Esophagus squamous epithelium (tissue), 5 donors: ENCODE results near the gene CFAP47. TPM values are rescaled to one million over a fixed set of nuclear protein-coding genes. Genes with fewer than 3 reads are reported as not detected.
"Not testable (repeated sequence)": the region's sequence is repeated elsewhere in the genome, so short reads cannot be mapped to it uniquely, and the experiment has no call there.

ENCODE experiments used
- DNase-seq: peaks from one replicate; lab custom pipeline; 2025; lab: John Stamatoyannopoulos, UW
- H3K27ac ChIP-seq, 4 donors: fragments of 200-600 bp; sonication (generic); one replicate each; pipeline ENCODE4 v1.5.1; 2016 to 2019; ENCODE audit warnings: mild to moderate bottlenecking in 1 of 4
- H3K27me3 ChIP-seq, 4 donors: fragments of 200-600 bp; sonication (generic); 1 replicate in 3 of 4; 2 replicates in 1 of 4; pipeline versions ENCODE4 v1.5.1 to v1.6.0; 2017 to 2021; ENCODE audit warnings: antibody characterized with exemption in 1 of 4
- H3K36me3 ChIP-seq, 3 donors: fragments of 200-600 bp; sonication (generic); one replicate each; pipeline ENCODE4 v1.5.1; 2016 to 2019
- H3K4me1 ChIP-seq, 3 donors: fragments of 200-600 bp; sonication (generic); one replicate each; pipeline ENCODE4 v1.5.1; 2017 to 2019
- H3K4me3 ChIP-seq, 4 donors: fragments of 200-600 bp; sonication (generic); 1 replicate in 3 of 4; 2 replicates in 1 of 4; pipeline ENCODE4 v1.5.1; 2016 to 2019; ENCODE audit warnings: mild to moderate bottlenecking in 2 of 4, moderate library complexity in 1 of 4
- H3K9me3 ChIP-seq, 3 donors: fragments of 200-600 bp; sonication (generic); one replicate each; pipeline ENCODE4 v1.5.1; 2016 to 2019
- CTCF ChIP-seq, 6 experiments: fragments of 450-650 bp in 4 of 6; fragments of 200-600 bp in 2 of 6; sonication (generic) in 2 of 6; IDR thresholded peaks; one replicate each; pipeline ENCODE4 v1.5.1; 2016 to 2019; ENCODE audit warnings: antibody characterized with exemption in 6 of 6, mild to moderate bottlenecking in 4 of 6, moderate library complexity in 4 of 6
- POLR2A ChIP-seq, 4 donors: fragments of 450-650 bp; IDR thresholded peaks; one replicate each; pipeline ENCODE4 v1.6.1; 2017; ENCODE audit warnings: antibody characterized with exemption in 4 of 4, mild to moderate bottlenecking in 4 of 4, moderate library complexity in 3 of 4
- WGBS, 2 donors: methylation state at CpG; one replicate each; pipeline ENCODE4 v1.1.5; 2018; 5-methylcytosine and 5-hydroxymethylcytosine counted together
- intact Hi-C: fragments of 100-400 bp; cut with DNase I; formaldehyde crosslinking; loops from one replicate; pipeline ENCODE4 v1.15.0; 2022
- total RNA-seq, 4 donors: library from RNA; depleted of rRNA; stranded (reverse); fragments of >200 nt; gene quantifications; one replicate each; pipeline ENCODE4 v1.1.0, GENCODE V29; 2016
- donor health status: DM: yes; HTN: yes; CAD: no.

The CFAP47 gene
- total RNA-seq, 4 donors from 2014 or later, result not detected

- no peaks in the 10 kb centered on the region for H3K9me3 ChIP-seq
- no peak for TF ChIP-seq CTCF (IDR thresholded peaks at IDR 0.05)
- no peak for TF ChIP-seq POLR2A (IDR thresholded peaks at IDR 0.05)
- H3K27me3 ChIP-seq, result no peaks in the 10 kb centered on the region
- intact Hi-C loops, result no loop called here
- 60 to 78% methylated on average over 1 of the region's 1 CpG for WGBS, 2 donors
- no peak overlapping the region for H3K27ac ChIP-seq
- no peak overlapping the region for H3K4me3 ChIP-seq
- H3K4me1 ChIP-seq, result no peaks in the 10 kb centered on the region
- no peaks in the 10 kb centered on the region for H3K36me3 ChIP-seq
- no peak for DNase-seq
Observed at GRCh38 chrX:36083256-36083655, 163.7 kb downstream of the CFAP47 start.

- intact Hi-C loops, result no loop called here
- Histone ChIP-seq H3K27ac (no peak overlapping the region), H3K27me3 (no peaks in the 10 kb centered on the region), H3K9me3 (no peaks in the 10 kb centered on the region), H3K36me3 (no peaks in the 10 kb centered on the region), H3K4me1 (no peaks in the 10 kb centered on the region), H3K4me3 (no peak overlapping the region)
- TF ChIP-seq POLR2A (IDR thresholded peaks at IDR 0.05) (no peak), CTCF (IDR thresholded peaks at IDR 0.05) (no peak)
- whole genome bisulfite sequencing, 2 donors, result 64 to 68% methylated on average over 2 of the region's 2 CpGs
- DNase-seq, result no peak
Observed at GRCh38 chrX:36087366-36087765, 167.8 kb downstream of the CFAP47 start.

GRCh38 chrX:36088939-36089338 is 169.4 kb downstream of the CFAP47 start:
- 80 to 96% methylated on average over 8 to 10 of the region's 10 CpGs for WGBS, 2 donors
- H3K36me3 ChIP-seq, intact Hi-C loops, H3K4me1 ChIP-seq, H3K4me3 ChIP-seq, H3K27me3 ChIP-seq, DNase-seq, H3K27ac ChIP-seq, H3K9me3 ChIP-seq: not testable (repeated sequence)

- Histone ChIP-seq H3K27ac (no peak overlapping the region), H3K36me3 (no peaks in the 10 kb centered on the region), H3K4me3 (no peak overlapping the region), H3K9me3 (no peaks in the 10 kb centered on the region), H3K4me1 (no peaks in the 10 kb centered on the region), H3K27me3 (no peaks in the 10 kb centered on the region)
- intact Hi-C loops, result no loop called here
- DNase-seq, result no peak
- TF ChIP-seq CTCF (IDR thresholded peaks at IDR 0.05) (no peak), POLR2A (IDR thresholded peaks at IDR 0.05) (no peak)
- 49 to 64% methylated on average over 2 of the region's 2 CpGs for WGBS, 2 donors
Observed at GRCh38 chrX:36102425-36102824, 182.9 kb downstream of the CFAP47 start.

GRCh38 chrX:36116222-36116621 is 196.7 kb downstream of the CFAP47 start:
- intact Hi-C loops, result no loop called here
- no peak for TF ChIP-seq CTCF (IDR thresholded peaks at IDR 0.05)
- TF ChIP-seq POLR2A (IDR thresholded peaks at IDR 0.05), result no peak
- WGBS, 2 donors, result 25 to 47% methylated on average over 5 of the region's 5 CpGs
- Histone ChIP-seq H3K4me3 (no peak overlapping the region), H3K27me3 (no peaks in the 10 kb centered on the region), H3K36me3 (no peaks in the 10 kb centered on the region), H3K9me3 (no peaks in the 10 kb centered on the region), H3K4me1 (no peaks in the 10 kb centered on the region), H3K27ac (no peak overlapping the region)
- no peak for DNase-seq

GRCh38 chrX:36159254-36159653 is 239.7 kb downstream of the CFAP47 start:
- TF ChIP-seq POLR2A (IDR thresholded peaks at IDR 0.05), result no peak
- no peak for TF ChIP-seq CTCF (IDR thresholded peaks at IDR 0.05)
- no peak overlapping the region for H3K4me3 ChIP-seq
- H3K9me3 ChIP-seq, result no peaks in the 10 kb centered on the region
- intact Hi-C loops, result no loop called here
- 63 to 66% methylated on average over 7 of the region's 7 CpGs for WGBS, 2 donors
- H3K27me3 ChIP-seq, result no peaks in the 10 kb centered on the region
- H3K27ac ChIP-seq, result no peak overlapping the region
- no peaks in the 10 kb centered on the region for H3K4me1 ChIP-seq
- DNase-seq, result no peak
- H3K36me3 ChIP-seq, result no peaks in the 10 kb centered on the region
